ENCODE measurements around the gene CENPP.
A peak's percentile ranks its signal among the peaks of the same experiment; 100 is the strongest.

CENPP gene

DNA sequence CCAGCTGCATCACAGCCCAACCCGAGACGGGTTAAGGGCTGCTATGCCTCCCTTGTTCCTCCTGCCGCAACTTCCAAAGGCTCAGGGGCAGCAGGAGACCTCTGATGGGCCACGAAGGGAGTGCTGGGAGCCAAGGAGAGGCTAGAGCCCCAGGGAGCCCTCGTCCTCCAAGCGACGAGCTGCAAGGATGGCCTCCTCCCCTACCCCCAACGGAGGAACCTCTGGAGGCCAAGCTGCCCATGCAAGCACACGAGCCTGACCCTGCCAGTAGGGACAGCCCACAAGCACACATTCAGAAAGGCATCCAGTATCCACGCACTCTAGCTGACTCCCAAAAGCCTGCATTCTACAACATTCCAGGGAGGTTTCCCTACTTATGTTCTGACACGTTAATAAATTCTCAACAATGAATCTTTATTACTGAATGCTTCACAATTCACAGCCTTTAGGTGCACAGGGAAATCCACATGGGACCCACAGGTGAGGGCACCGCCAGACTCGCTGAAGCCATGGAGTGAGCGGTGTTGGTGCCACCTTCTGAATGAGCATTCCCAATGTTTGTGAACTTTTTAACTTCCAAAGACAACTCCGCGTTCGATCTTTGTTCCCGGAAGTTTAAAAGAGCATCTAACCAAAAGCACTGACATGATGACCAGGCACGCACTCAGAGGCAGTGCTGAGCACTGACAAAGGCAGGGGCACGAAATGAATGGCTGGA lies 315.5 kb downstream of the CENPP start:
- Histone ChIP-seq H3K9me3 (ENCODE audit: low read length) (no peaks in the 10 kb centered on the region), H3K36me3 (ENCODE audit: insufficient read depth, low read length) (peaks cover 66% of the 10 kb centered on the region), H3K4me1 (ENCODE audit: insufficient read depth, low read length) (no peaks in the 10 kb centered on the region), H3K27ac (ENCODE audit: low read depth, low read length) (no peak overlapping the region), H3K4me3 (ENCODE audit: low read depth in 1 of 2, low read length in 2 of 2) (no peak overlapping the region), H3K27me3 (ENCODE audit: control insufficient read depth in 1 of 2, insufficient read depth in 2 of 2, low read length in 2 of 2) (no peaks in the 10 kb centered on the region), H3K9ac (ENCODE audit: low read length) (no peak overlapping the region)

DNA sequence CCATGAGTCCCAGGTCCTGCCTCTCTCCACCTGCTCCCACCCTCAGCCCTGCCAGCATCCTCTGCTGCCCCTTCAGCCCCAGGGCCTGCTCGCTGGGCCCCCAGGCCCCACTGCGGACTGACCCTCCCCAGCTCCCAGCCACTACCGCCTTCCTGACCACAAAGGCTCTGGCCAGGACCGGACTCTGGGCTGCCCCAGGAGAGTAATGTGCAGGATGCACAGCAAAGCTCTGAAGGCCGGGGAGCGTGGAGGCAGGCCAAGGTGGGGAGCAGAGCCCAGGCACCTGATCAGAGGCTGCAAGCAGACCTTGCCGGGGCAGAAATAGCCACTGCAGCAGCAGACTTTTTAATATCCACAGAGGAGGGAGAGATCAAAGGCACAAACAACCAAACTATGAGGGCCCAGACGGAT lies 316.3 kb downstream of the CENPP start:
- Histone ChIP-seq H3K27ac (ENCODE audit: low read depth, low read length) (no peak overlapping the region), H3K9ac (ENCODE audit: low read length) (no peak overlapping the region), H3K36me3 (ENCODE audit: insufficient read depth, low read length) (peaks cover 63% of the 10 kb centered on the region)

DNA sequence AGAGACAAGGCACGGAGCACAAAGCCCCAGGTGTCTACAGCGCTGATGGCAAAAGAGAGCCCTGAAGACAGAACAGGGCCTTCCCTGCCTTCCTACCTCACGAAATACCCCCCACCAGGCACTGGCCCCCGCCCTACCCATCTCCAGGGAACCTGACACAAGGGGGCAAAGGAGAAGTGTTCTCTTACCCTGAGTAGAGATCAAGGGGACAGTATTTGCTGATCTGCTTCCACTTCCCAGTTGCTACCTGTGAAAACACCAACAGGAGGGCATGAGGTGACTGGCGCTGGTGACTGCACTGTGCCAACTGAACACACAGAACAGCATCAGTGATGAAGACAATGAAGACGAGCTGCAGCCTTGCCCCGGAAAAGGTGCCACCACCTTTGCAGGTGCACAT lies 316.8 kb downstream of the CENPP start:
- H3K9me3 ChIP-seq (ENCODE audit: low read length), result no peaks in the 10 kb centered on the region
- H3K27ac ChIP-seq (ENCODE audit: low read depth, low read length), result no peak overlapping the region
- peaks cover 57% of the 10 kb centered on the region for H3K36me3 ChIP-seq (ENCODE audit: insufficient read depth, low read length)
- H3K4me1 ChIP-seq (ENCODE audit: insufficient read depth, low read length), result no peaks in the 10 kb centered on the region
- no peaks in the 10 kb centered on the region for H3K27me3 ChIP-seq (ENCODE audit: control insufficient read depth in 1 of 2, insufficient read depth in 2 of 2, low read length in 2 of 2)
- no peak overlapping the region for H3K9ac ChIP-seq (ENCODE audit: low read length)
- H3K4me3 ChIP-seq (ENCODE audit: low read depth in 1 of 2, low read length in 2 of 2), result no peak overlapping the region

More for the DNA sequence above, 316.3 kb downstream of the CENPP start:
- no peaks in the 10 kb centered on the region for H3K27me3 ChIP-seq (ENCODE audit: control insufficient read depth in 1 of 2, insufficient read depth in 2 of 2, low read length in 2 of 2)
- no peaks in the 10 kb centered on the region for H3K4me1 ChIP-seq (ENCODE audit: insufficient read depth, low read length)
- H3K4me3 ChIP-seq (ENCODE audit: low read depth in 1 of 2, low read length in 2 of 2), result no peak overlapping the region
- H3K9me3 ChIP-seq (ENCODE audit: low read length), result no peaks in the 10 kb centered on the region

DNA sequence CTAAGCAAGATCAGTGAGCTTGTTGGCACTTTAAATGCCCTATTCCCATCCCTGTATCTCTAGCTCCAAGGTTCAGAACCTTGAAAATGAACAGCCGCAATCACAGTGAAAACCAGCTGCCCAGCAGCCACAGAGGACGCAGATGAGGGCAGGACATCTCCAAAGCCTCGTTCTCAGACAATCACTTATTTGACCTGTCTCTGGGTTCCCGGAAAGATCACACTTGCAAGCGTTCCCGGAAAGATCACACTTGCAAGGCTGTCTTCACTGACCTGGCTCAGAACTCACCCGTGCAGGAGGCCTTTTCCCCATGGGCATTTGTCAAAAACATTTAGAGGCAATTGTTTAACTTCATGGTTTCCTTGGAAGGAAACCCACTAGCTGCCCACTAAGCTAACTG lies 318.5 kb downstream of the CENPP start:
- H3K9ac ChIP-seq (ENCODE audit: low read length), result no peak overlapping the region
- no peaks in the 10 kb centered on the region for H3K9me3 ChIP-seq (ENCODE audit: low read length)
- no peak overlapping the region for H3K4me3 ChIP-seq (ENCODE audit: low read depth in 1 of 2, low read length in 2 of 2)
- H3K4me1 ChIP-seq (ENCODE audit: insufficient read depth, low read length), result no peaks in the 10 kb centered on the region
- H3K27ac ChIP-seq (ENCODE audit: low read depth, low read length), result no peak overlapping the region
- H3K36me3 ChIP-seq (ENCODE audit: insufficient read depth, low read length), result peaks cover 51% of the 10 kb centered on the region
- H3K27me3 ChIP-seq (ENCODE audit: control insufficient read depth in 1 of 2, insufficient read depth in 2 of 2, low read length in 2 of 2), result no peaks in the 10 kb centered on the region

DNA sequence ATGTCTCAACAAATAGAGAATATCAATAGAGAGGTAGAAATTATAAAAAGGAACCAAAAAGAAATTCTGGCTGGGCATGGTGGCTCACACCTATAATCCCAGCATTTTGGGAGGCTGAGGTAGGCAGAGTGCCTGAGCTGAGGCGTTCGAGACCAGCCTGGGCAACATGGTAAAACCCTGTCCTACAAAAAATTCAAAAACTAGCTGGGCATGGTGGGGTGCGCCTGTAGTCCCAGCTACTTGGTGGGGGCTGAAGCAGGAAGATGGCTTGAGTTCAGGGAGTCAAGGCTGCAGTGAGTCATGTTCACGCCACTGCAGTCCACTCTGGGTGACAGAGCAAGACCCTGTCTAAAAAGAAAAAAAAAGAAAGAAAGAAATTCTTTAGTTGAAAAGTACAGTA lies 319.3 kb downstream of the CENPP start:
- Histone ChIP-seq H3K4me1 (ENCODE audit: insufficient read depth, low read length) (peaks cover under 1% of the 10 kb centered on the region), H3K4me3 (ENCODE audit: low read depth in 1 of 2, low read length in 2 of 2) (no peak overlapping the region), H3K27me3 (ENCODE audit: control insufficient read depth in 1 of 2, insufficient read depth in 2 of 2, low read length in 2 of 2) (no peaks in the 10 kb centered on the region), H3K27ac (ENCODE audit: low read depth, low read length) (no peak overlapping the region), H3K9me3 (ENCODE audit: low read length) (no peaks in the 10 kb centered on the region), H3K36me3 (ENCODE audit: insufficient read depth, low read length) (peaks cover 51% of the 10 kb centered on the region), H3K9ac (ENCODE audit: low read length) (no peak overlapping the region)

DNA sequence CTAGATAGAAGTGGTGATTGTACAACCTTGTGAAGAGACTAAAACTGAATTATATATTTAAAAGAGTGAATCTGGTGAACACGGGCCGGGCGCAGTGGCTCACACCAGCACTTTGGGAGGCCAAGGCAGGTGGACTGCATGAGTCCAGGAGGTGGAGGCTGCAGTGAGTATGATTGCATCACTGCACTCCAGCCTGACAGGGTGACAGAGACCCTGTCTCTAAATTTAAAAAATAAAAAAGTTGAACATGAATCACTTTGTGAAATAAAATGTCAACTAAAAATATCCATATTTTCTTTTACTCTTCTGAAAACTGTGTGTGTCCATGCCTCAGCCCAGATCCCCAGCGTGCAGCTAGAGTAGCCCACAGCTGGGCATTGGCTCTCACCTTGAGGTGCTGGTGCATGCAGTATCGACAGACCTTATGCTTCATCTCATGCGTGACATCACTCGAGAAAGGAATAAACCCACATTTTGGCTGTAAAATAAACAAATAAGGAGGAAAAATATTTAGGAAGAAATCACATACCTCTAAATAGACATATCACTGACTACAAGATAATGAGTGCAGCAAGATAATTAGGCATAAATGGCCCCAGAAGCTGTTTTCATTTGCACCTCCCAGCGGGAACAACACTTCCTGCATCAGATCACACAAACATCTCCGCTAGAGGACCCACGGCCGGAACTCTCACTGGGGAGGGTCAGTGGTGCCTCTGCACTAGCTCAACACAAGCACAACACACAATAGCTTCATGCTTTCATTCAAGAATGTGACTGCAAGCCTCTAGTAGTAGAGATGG lies 322.1 kb downstream of the CENPP start:
- H3K9me3 ChIP-seq (ENCODE audit: low read length), result no peaks in the 10 kb centered on the region
- peaks cover 27% of the 10 kb centered on the region for H3K36me3 ChIP-seq (ENCODE audit: insufficient read depth, low read length)
- H3K27ac ChIP-seq (ENCODE audit: low read depth, low read length), result no peak overlapping the region
- peaks cover 21% of the 10 kb centered on the region for H3K4me1 ChIP-seq (ENCODE audit: insufficient read depth, low read length)
- no peak overlapping the region for H3K4me3 ChIP-seq (ENCODE audit: low read depth in 1 of 2, low read length in 2 of 2)
- H3K27me3 ChIP-seq (ENCODE audit: control insufficient read depth in 1 of 2, insufficient read depth in 2 of 2, low read length in 2 of 2), result no peaks in the 10 kb centered on the region
- no peak overlapping the region for H3K9ac ChIP-seq (ENCODE audit: low read length)

DNA sequence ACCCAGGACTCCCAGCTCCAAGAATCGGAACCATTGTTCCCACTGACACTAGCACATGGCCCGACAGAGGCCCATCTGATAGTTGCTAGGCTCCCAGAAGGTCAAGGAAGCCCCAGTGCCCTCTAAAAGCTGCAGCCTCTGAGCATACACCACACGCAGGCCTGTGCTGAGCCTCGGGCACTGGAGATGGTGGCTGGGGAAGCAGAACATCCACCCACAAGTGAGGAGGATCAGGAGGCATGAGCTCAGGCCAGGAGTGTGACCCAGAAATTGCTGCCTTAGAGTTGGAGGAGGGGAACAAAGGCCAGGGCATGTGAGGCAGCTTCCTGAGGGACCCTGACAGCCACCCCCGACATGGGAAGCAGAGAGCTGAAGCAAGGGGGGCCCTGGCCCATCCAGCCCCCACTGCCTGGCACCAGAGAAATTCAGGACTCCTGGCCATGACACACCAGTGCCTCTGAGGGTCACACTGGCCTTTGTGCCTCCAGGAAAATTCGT lies 322.8 kb downstream of the CENPP start:
- Histone ChIP-seq H3K4me3 (ENCODE audit: low read depth in 1 of 2, low read length in 2 of 2) (no peak overlapping the region), H3K36me3 (ENCODE audit: insufficient read depth, low read length) (peaks cover 21% of the 10 kb centered on the region), H3K9ac (ENCODE audit: low read length) (no peak overlapping the region), H3K27me3 (ENCODE audit: control insufficient read depth in 1 of 2, insufficient read depth in 2 of 2, low read length in 2 of 2) (no peaks in the 10 kb centered on the region), H3K9me3 (ENCODE audit: low read length) (no peaks in the 10 kb centered on the region), H3K27ac (ENCODE audit: low read depth, low read length) (no peak overlapping the region), H3K4me1 (ENCODE audit: insufficient read depth, low read length) (peaks cover 28% of the 10 kb centered on the region)

DNA sequence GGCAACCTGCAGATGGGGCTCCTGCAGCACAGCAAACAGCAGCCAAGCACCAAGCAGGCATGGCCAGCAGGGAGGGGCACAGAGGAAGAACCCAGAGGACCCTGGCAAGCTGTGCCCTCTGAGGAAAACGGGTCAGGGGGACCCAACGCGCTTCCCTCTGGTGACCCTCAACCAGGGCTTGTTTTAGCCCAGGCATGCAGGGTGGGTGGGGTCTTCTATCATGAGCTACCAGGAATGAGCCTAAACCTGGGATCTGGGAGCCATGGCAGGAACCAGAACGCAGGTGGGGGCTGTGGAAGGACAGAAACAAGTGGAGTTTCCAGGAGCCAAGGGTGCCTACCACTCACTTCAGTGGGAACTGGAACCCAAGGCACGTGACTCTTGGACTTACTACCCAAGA lies 323.3 kb downstream of the CENPP start:
- Histone ChIP-seq H3K9me3 (ENCODE audit: low read length) (no peaks in the 10 kb centered on the region), H3K27me3 (ENCODE audit: control insufficient read depth in 1 of 2, insufficient read depth in 2 of 2, low read length in 2 of 2) (no peaks in the 10 kb centered on the region), H3K36me3 (ENCODE audit: insufficient read depth, low read length) (peaks cover 16% of the 10 kb centered on the region), H3K9ac (ENCODE audit: low read length) (no peak overlapping the region), H3K4me1 (ENCODE audit: insufficient read depth, low read length) (peaks cover 28% of the 10 kb centered on the region), H3K4me3 (ENCODE audit: low read depth in 1 of 2, low read length in 2 of 2) (no peak overlapping the region), H3K27ac (ENCODE audit: low read depth, low read length) (no peak overlapping the region)

DNA sequence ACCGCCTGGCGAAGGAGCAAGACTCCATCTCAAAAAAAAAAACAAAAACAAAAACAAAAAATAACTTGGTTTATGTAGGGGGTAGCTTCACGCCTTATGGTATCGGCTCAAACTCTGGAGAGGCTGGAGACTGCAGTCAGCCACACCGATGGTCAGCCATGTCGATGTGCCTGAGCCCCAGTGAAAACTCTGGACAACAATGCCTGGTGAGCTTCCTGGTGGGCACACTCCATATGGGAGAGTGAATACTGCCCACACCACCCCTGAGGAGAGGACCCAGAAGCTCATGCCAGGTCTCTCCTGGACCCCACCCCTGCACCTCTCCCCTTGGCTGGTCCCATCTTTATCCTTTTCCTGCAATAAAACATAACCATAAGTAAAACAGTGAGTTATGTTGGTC lies 324.5 kb downstream of the CENPP start:
- no peak overlapping the region for H3K9ac ChIP-seq (ENCODE audit: low read length)
- H3K4me1 ChIP-seq (ENCODE audit: insufficient read depth, low read length), result peaks cover 28% of the 10 kb centered on the region
- H3K4me3 ChIP-seq (ENCODE audit: low read depth in 1 of 2, low read length in 2 of 2), result no peak overlapping the region
- peaks cover 9% of the 10 kb centered on the region for H3K36me3 ChIP-seq (ENCODE audit: insufficient read depth, low read length)
- H3K9me3 ChIP-seq (ENCODE audit: low read length), result no peaks in the 10 kb centered on the region
- H3K27ac ChIP-seq (ENCODE audit: low read depth, low read length), result peak overlapping the region; percentile 20
- H3K27me3 ChIP-seq (ENCODE audit: control insufficient read depth in 1 of 2, insufficient read depth in 2 of 2, low read length in 2 of 2), result no peaks in the 10 kb centered on the region

DNA sequence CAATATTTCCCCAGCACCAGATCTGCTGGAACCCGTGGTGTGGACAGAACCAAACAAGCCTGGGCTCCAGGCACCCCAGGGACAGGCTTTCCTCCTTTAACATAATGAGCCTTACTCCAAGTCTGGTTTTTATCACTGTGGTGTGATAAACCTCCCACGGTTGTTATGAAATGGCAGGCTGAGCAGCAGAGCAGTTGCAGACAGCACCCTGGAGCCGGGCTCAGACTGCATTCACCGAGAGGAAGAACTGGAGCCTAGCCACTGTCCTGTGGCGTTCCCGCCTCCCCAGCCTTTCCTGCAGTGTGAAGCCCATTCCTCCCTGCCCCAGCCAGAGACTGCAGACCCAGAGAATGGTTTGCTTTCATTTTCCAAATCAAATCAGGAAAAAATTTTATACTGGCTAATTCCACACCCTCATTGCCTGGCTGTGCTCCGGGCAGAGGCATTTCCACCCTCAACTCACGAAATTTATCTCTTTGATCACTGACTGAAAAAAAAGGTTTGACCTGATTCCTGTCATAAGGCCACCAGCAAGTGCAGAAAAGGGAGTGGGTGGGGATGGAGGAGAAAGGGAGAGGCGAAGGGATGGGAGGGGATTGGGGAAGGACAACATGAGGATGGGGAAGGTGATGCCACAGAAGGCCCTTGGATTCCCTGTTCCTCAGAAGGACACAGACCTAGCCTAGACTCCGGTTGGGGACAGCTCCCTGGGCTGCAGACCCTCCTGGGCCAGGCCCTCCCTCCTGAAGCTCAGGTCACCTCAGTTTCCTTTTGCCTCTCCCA lies 325.3 kb downstream of the CENPP start:
- Histone ChIP-seq H3K4me3 (ENCODE audit: low read depth in 1 of 2, low read length in 2 of 2) (peak overlapping the region in 1 of 2 donors; percentile 46), H3K27me3 (ENCODE audit: control insufficient read depth in 1 of 2, insufficient read depth in 2 of 2, low read length in 2 of 2) (no peaks in the 10 kb centered on the region), H3K27ac (ENCODE audit: low read depth, low read length) (peak overlapping the region; percentile 20), H3K9ac (ENCODE audit: low read length) (peak overlapping the region; percentile 59), H3K4me1 (ENCODE audit: insufficient read depth, low read length) (peaks cover 28% of the 10 kb centered on the region), H3K9me3 (ENCODE audit: low read length) (no peaks in the 10 kb centered on the region), H3K36me3 (ENCODE audit: insufficient read depth, low read length) (peaks cover 15% of the 10 kb centered on the region)

DNA sequence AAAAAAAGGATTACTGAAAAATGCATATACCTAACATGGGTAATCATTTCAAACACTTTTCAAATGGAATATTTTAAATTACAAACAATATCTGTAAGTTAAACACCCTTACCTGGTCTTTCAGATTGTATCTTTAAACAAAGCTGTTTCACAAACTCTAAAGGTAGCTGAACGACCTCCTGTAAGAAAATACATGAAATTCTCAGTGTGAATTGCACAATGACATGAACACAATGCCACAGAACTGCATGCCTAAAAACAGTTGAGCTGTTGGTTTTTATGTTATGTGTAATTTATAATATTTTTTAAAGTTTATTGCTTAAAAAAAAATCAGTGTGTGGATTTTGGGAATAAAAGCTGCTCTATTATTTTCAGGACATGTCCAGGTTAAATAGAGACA lies 326.7 kb downstream of the CENPP start:
- Histone ChIP-seq H3K9ac (ENCODE audit: low read length) (no peak overlapping the region), H3K27me3 (ENCODE audit: control insufficient read depth in 1 of 2, insufficient read depth in 2 of 2, low read length in 2 of 2) (no peaks in the 10 kb centered on the region), H3K4me1 (ENCODE audit: insufficient read depth, low read length) (peaks cover 28% of the 10 kb centered on the region), H3K9me3 (ENCODE audit: low read length) (no peaks in the 10 kb centered on the region), H3K4me3 (ENCODE audit: low read depth in 1 of 2, low read length in 2 of 2) (no peak overlapping the region), H3K36me3 (ENCODE audit: insufficient read depth, low read length) (peaks cover 19% of the 10 kb centered on the region), H3K27ac (ENCODE audit: low read depth, low read length) (peak overlapping the region; percentile 64)

Data from muscle layer of colon (tissue), 2 donors.